LNCAP (cell line): ENCODE data around the gene UBR3.
A peak's percentile ranks its signal among the peaks of the same experiment; 100 is the strongest.

ENCODE experiments used
- TF ChIP-seq, protein P1 (sequence below): fragments of 450-650 bp; IDR thresholded peaks from 2 replicates; pipeline ENCODE4 v1.5.1; 2017; ENCODE audit warnings: mild to moderate bottlenecking

UBR3 gene

DNA sequence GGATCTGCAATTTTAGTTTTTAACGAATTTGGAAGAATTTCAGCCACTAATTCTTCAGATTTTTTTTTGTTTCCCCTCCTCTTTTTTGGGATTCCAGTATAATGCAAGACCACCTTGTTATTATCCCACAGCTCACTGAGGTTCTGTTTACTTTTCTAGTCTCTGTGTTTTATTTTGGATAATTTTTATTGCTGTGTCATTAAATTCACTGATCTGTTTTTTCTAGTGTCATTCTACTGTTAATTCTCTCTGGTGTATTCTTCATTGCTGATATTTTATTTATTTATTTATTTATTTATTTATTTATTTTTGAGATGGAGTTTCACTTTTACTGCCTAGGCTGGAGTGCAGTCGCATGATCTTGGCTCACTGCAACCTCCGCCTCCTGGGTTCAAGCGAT, 32.2 kb downstream of the UBR3 start:
- TF ChIP-seq, protein P1, sequence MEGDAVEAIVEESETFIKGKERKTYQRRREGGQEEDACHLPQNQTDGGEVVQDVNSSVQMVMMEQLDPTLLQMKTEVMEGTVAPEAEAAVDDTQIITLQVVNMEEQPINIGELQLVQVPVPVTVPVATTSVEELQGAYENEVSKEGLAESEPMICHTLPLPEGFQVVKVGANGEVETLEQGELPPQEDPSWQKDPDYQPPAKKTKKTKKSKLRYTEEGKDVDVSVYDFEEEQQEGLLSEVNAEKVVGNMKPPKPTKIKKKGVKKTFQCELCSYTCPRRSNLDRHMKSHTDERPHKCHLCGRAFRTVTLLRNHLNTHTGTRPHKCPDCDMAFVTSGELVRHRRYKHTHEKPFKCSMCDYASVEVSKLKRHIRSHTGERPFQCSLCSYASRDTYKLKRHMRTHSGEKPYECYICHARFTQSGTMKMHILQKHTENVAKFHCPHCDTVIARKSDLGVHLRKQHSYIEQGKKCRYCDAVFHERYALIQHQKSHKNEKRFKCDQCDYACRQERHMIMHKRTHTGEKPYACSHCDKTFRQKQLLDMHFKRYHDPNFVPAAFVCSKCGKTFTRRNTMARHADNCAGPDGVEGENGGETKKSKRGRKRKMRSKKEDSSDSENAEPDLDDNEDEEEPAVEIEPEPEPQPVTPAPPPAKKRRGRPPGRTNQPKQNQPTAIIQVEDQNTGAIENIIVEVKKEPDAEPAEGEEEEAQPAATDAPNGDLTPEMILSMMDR, result no peak

DNA sequence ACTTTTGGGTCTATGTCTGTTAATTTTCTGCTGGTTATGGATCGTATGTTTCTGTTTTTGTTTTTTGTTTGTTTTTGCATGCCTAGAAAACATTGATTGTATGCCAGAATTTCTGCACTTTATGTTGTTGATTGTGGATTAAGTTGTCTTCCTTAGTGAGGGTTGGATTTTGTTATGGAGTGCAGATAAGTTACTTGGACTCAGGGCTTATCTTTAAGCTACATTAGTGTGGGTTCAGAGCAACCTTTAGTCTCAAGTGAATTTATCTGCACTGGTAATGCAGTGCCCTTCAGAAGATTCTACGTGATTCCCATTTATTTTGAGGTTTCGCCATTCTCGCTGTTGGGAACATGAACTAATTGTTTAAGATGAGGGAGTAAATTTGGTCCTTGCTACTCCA, 32.9 kb downstream of the UBR3 start:
- TF ChIP-seq, protein P1, result no peak

- TF ChIP-seq, protein P1, result no peak
Measured at GRCh38 chr2:169862816-169863215, 35.6 kb downstream of the UBR3 start.

DNA sequence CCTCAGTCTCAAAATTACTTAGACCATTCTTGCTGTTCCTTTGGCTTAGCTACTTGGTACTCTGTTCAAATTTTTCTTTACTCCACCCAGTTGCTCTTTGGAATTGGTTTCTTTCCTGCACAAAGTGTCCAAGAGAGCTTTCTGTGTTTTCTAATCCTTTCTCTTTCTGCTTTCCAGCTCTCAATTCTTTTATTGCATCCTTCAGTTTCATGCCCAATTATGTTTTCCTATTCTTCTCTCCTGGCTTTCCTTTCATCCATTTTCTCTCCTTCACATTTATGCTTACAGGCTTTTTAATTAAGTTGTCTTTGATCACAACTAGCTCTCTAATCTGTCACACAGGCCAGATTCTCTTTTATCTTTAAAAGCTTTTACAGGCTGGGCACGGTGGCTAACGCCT, 38.2 kb downstream of the UBR3 start:
- TF ChIP-seq, protein P1, result no peak

- TF ChIP-seq, protein P1, result no peak
Measured at GRCh38 chr2:169867579-169867978, 40.3 kb downstream of the UBR3 start.

DNA sequence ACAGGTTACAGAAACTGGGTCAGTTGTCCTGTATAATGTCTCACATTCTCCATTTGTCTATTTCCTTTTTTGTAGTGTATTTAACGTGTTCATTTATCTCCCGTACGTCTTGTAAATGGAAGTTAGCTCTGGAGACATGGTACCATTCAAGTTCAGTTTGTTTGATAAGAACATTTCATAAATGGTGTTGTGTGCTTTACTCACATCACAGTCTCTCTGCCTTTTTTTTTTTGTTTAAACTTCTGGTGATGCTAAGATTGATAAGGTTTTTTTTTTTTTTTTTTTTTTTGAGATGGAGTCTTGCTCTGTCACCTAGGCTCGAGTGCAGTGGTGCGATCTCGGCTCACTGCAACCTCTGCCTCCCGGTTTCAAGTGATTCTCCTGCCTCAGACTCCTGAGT, 41.7 kb downstream of the UBR3 start:
- TF ChIP-seq, protein P1, result no peak

- TF ChIP-seq, protein P1, result no peak
Measured at GRCh38 chr2:169871994-169872393, 44.7 kb downstream of the UBR3 start.

GRCh38 chr2:169877398-169877797, 50.1 kb downstream of the UBR3 start:
- TF ChIP-seq, protein P1, result peak; percentile 42
